Esophagus squamous epithelium (tissue), 4 donors: Measurements from ENCODE around the gene PSMD2.

Experiments
- POLR2A ChIP-seq, 4 donors: fragments of 450-650 bp; IDR thresholded peaks; one replicate each; pipeline ENCODE4 v1.6.1; 2017; ENCODE audit warnings: antibody characterized with exemption in 4 of 4, mild to moderate bottlenecking in 4 of 4, moderate library complexity in 3 of 4
- TF ChIP-seq, protein P1 (sequence below), 6 experiments: fragments of 450-650 bp in 4 of 6; fragments of 200-600 bp in 2 of 6; sonication (generic) in 2 of 6; IDR thresholded peaks; one replicate each; pipeline ENCODE4 v1.5.1; 2016 to 2019; ENCODE audit warnings: antibody characterized with exemption in 6 of 6, mild to moderate bottlenecking in 4 of 6, moderate library complexity in 4 of 6

- TF ChIP-seq, protein P1, sequence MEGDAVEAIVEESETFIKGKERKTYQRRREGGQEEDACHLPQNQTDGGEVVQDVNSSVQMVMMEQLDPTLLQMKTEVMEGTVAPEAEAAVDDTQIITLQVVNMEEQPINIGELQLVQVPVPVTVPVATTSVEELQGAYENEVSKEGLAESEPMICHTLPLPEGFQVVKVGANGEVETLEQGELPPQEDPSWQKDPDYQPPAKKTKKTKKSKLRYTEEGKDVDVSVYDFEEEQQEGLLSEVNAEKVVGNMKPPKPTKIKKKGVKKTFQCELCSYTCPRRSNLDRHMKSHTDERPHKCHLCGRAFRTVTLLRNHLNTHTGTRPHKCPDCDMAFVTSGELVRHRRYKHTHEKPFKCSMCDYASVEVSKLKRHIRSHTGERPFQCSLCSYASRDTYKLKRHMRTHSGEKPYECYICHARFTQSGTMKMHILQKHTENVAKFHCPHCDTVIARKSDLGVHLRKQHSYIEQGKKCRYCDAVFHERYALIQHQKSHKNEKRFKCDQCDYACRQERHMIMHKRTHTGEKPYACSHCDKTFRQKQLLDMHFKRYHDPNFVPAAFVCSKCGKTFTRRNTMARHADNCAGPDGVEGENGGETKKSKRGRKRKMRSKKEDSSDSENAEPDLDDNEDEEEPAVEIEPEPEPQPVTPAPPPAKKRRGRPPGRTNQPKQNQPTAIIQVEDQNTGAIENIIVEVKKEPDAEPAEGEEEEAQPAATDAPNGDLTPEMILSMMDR (IDR thresholded peaks at IDR 0.05): no peak
- no peak for TF ChIP-seq POLR2A (IDR thresholded peaks at IDR 0.05)
Observed at GRCh38 chr3:184344579-184345316, 45.7 kb downstream of the PSMD2 start.
